Karpas-422 (cell line): ENCODE measurements around the gene SIRPB1. TPM values are rescaled to one million over a fixed set of nuclear protein-coding genes. Genes with fewer than 3 reads are reported as not detected.
"Not testable (repeated sequence)": the region's sequence is repeated elsewhere in the genome, so short reads cannot be mapped to it uniquely, and the experiment has no call there.

Experiments
- DNase-seq: peaks from one replicate; pipeline ENCODE4 v3.0.0-alpha.2; 2015
- H2AFZ ChIP-seq: fragments of 200-600 bp; sonication (generic); 2 replicates; pipeline ENCODE4 v1.6.1; 2014; ENCODE audit warnings: antibody characterized with exemption, low read length, mixed read lengths
- H3K27ac ChIP-seq: fragments of 200-600 bp; sonication (generic); 2 replicates; pipeline ENCODE4 v1.5.1; 2014; ENCODE audit warnings: mild to moderate bottlenecking, low read length, moderate library complexity
- H3K27me3 ChIP-seq: fragments of 200-600 bp; sonication (generic); 2 replicates; pipeline ENCODE4 v1.6.1; 2014; ENCODE audit warnings: low read length, mixed read lengths
- H3K36me3 ChIP-seq: fragments of 200-600 bp; sonication (generic); 2 replicates; pipeline ENCODE4 v1.6.1; 2014; ENCODE audit warnings: low read length, mixed read lengths; ENCODE audit not compliant: insufficient read depth
- H3K4me1 ChIP-seq: fragments of 200-600 bp; sonication (generic); 2 replicates; pipeline ENCODE4 v1.6.1; 2014; ENCODE audit warnings: mild to moderate bottlenecking, low read length, mixed read lengths
- H3K4me2 ChIP-seq: fragments of 200-600 bp; sonication (generic); 2 replicates; pipeline ENCODE4 v1.6.1; 2014; ENCODE audit warnings: low read length, low read depth, mild to moderate bottlenecking; ENCODE audit not compliant: poor library complexity, severe bottlenecking
- H3K4me3 ChIP-seq: fragments of 200-600 bp; sonication (generic); 2 replicates; pipeline ENCODE4 v1.5.1; 2014; ENCODE audit warnings: mild to moderate bottlenecking, antibody characterized with exemption, low read length, mixed read lengths
- H3K79me2 ChIP-seq: fragments of 200-600 bp; sonication (generic); 2 replicates; pipeline ENCODE4 v1.6.1; 2014; ENCODE audit warnings: mild to moderate bottlenecking, low read length, mixed read lengths
- H3K9ac ChIP-seq: fragments of 200-600 bp; sonication (generic); 2 replicates; pipeline ENCODE4 v1.6.0; 2014; ENCODE audit warnings: low read length
- H3K9me2 ChIP-seq: fragments of 200-600 bp; sonication (generic), shearing (Covaris generic); replicated peaks from 2 replicates; pipeline ENCODE4 v1.6.0; 2014; ENCODE audit warnings: mild to moderate bottlenecking, low read length, moderate library complexity; ENCODE audit not compliant: insufficient read depth
- H3K9me3 ChIP-seq: fragments of 300-700, 200-600 bp; sonication (generic); 2 replicates; pipeline ENCODE4 v1.6.1; 2014; ENCODE audit warnings: low read length, mixed read lengths
- H4K20me1 ChIP-seq: fragments of 200-600 bp; sonication (generic); 2 replicates; pipeline ENCODE4 v1.6.1; 2014; ENCODE audit warnings: mild to moderate bottlenecking, antibody characterized with exemption, low read length, low read depth; ENCODE audit not compliant: insufficient read depth
- small RNA-seq: library from RNA; depleted of rRNA; stranded (forward); fragments of <200 nt; gene quantifications from one replicate; pipeline ENCODE3, GENCODE V24; 2014
- total RNA-seq: library from RNA; depleted of rRNA; stranded (reverse); fragments of >200 nt; shearing (Covaris generic); gene quantifications from 2 replicates; pipeline ENCODE4 v1.2.3, GENCODE V29; 2014; ENCODE audit warnings: low replicate concordance; rRNA removed

Gene SIRPB1
- total RNA-seq, 1 experiment from 2014 or later = 0.45 TPM

GRCh38 chr20:1576003-1576402, 43.8 kb downstream of the SIRPB1 start:
- H3K4me1 ChIP-seq, H3K36me3 ChIP-seq, H2AFZ ChIP-seq, H3K9me3 ChIP-seq, H3K27me3 ChIP-seq, H3K27ac ChIP-seq, H3K9me2 ChIP-seq, H3K79me2 ChIP-seq, H3K9ac ChIP-seq, H4K20me1 ChIP-seq, H3K4me2 ChIP-seq, DNase-seq, H3K4me3 ChIP-seq: not testable (repeated sequence)

DNA sequence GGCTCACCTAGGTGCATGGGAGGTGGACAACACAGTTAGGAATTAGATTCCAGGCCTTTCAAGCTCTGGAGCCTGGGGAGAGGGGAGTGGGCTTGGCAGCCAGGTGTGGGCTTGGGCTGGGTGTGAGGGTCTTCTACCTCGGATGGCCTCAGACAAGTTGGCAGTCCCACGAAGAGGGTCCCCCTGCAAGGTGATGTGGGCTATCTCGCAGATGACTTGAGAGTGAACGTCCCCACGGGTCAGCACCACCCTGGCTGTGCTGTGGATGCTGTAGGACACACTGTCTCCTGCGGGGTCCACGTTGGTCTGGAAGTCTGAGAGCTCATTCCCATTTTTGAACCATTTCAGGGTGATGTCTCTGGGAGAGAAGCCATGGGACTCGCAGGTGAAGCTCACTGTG, 48.2 kb downstream of the SIRPB1 start:
- not testable (repeated sequence) for H3K36me3 ChIP-seq, H3K4me2 ChIP-seq, H2AFZ ChIP-seq, H3K9me2 ChIP-seq, H3K27ac ChIP-seq, H3K4me1 ChIP-seq, H3K4me3 ChIP-seq, DNase-seq, H3K9ac ChIP-seq, H3K27me3 ChIP-seq, H3K9me3 ChIP-seq, H4K20me1 ChIP-seq, H3K79me2 ChIP-seq

Small RNA genes within 50 kb of the gene (small RNA-seq; reads per million reads assigned to genes)
- not detected for gene RN7SL561P

Other genes starting within 250 kb of the SIRPB1 start
- 105 and 187 TPM in 2 replicates for gene FKBP1A, start 227.0 kb downstream of the SIRPB1 start, total RNA-seq
- gene NSFL1C, start 153.2 kb downstream of the SIRPB1 start, total RNA-seq = 19.4 and 20.9 TPM in 2 replicates
- gene SIRPB2, start 128.6 kb downstream of the SIRPB1 start, total RNA-seq = not detected in 2 replicates
- gene SIRPD, start 62.3 kb downstream of the SIRPB1 start, total RNA-seq = not detected in 2 replicates
- not detected in 2 replicates for gene SIRPG, start 37.8 kb upstream of the SIRPB1 start, total RNA-seq